Neural progenitor cell (in vitro differentiated cells): ENCODE data around the gene CIART.

Experiments used
- EZH2phosphoT487 ChIP-seq: fragments of 200-600 bp; sonication (generic); IDR thresholded peaks from 2 replicates; pipeline ENCODE4 v1.6.1; 2017; ENCODE audit warnings: antibody characterized with exemption
- TF ChIP-seq, protein P1 (sequence below): fragments of 200-600 bp; sonication (generic); IDR thresholded peaks from 2 replicates; pipeline ENCODE4 v1.5.1; 2017; ENCODE audit warnings: antibody characterized with exemption, mild to moderate bottlenecking

DNA sequence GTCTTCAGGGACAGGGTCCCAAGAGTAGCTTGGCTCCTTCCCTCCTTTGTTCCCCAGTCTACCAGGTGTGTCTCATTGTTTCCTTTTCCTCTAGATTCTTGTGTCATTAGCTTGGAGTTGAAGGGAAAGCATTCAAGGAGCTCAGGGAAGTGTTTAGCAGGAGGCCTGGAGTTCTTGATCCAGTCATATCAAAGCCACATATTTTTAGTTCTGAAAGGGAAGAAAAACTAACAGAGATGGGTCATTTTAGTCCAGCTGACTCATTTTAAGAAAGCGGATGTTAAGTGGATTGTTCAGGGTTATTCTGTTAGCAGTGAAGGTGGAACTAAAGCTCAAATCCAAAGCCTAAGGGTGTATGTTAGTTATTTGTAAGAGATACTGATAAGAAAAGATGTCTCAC lies 9.0 kb upstream of the CIART start:
- TF ChIP-seq, protein P1, sequence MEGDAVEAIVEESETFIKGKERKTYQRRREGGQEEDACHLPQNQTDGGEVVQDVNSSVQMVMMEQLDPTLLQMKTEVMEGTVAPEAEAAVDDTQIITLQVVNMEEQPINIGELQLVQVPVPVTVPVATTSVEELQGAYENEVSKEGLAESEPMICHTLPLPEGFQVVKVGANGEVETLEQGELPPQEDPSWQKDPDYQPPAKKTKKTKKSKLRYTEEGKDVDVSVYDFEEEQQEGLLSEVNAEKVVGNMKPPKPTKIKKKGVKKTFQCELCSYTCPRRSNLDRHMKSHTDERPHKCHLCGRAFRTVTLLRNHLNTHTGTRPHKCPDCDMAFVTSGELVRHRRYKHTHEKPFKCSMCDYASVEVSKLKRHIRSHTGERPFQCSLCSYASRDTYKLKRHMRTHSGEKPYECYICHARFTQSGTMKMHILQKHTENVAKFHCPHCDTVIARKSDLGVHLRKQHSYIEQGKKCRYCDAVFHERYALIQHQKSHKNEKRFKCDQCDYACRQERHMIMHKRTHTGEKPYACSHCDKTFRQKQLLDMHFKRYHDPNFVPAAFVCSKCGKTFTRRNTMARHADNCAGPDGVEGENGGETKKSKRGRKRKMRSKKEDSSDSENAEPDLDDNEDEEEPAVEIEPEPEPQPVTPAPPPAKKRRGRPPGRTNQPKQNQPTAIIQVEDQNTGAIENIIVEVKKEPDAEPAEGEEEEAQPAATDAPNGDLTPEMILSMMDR: no peak
- TF ChIP-seq EZH2phosphoT487: no peak
